Gastroesophageal sphincter (tissue), 4 donors: Measurements from ENCODE around the gene ITCH. TPM values are rescaled to one million over a fixed set of nuclear protein-coding genes. Genes with fewer than 3 reads are reported as not detected.
"Not testable (repeated sequence)": the region's sequence is repeated elsewhere in the genome, so short reads cannot be mapped to it uniquely, and the experiment has no call there.

ENCODE experiments used
- ATAC-seq: fragments of 150-250 bp; one replicate; pipeline ENCODE4 v1.9.1; 2016; ENCODE audit warnings: mild to moderate bottlenecking, moderate library complexity
- H3K27ac ChIP-seq, 4 donors: fragments of 200-600 bp; sonication (generic) in 3 of 4; 1 replicate in 3 of 4; 2 replicates in 1 of 4; pipeline ENCODE4 v1.5.1; 2016 to 2019
- H3K27me3 ChIP-seq: fragments of 200-600 bp; sonication (generic); one replicate; pipeline ENCODE4 v1.5.1; 2019
- H3K36me3 ChIP-seq, 2 donors: fragments of 200-600 bp; sonication (generic); one replicate each; pipeline ENCODE4 v1.5.1; 2019; ENCODE audit warnings: control low read depth in 1 of 2
- H3K4me1 ChIP-seq, 3 donors: fragments of 200-600 bp; sonication (generic); 1 replicate in 2 of 3; 2 replicates in 1 of 3; pipeline ENCODE4 v1.5.1; 2016 to 2019; ENCODE audit warnings: control low read depth in 2 of 3
- H3K4me3 ChIP-seq, 2 donors: fragments of 200-600 bp; sonication (generic); one replicate each; pipeline ENCODE4 v1.5.1; 2019; ENCODE audit warnings: mild to moderate bottlenecking in 1 of 2, moderate library complexity in 1 of 2
- H3K9me3 ChIP-seq, 3 donors: fragments of 200-600 bp; sonication (generic); one replicate each; pipeline ENCODE4 v1.5.1; 2017 to 2019; ENCODE audit warnings: control low read depth in 2 of 3
- EP300 ChIP-seq: sonication (generic); formaldehyde crosslinking; IDR thresholded peaks from one replicate; pipeline ENCODE4 v1.6.1; 2017; ENCODE audit warnings: antibody characterized with exemption, mild to moderate bottlenecking
- POLR2A ChIP-seq, 2 donors: fragments of 450-650 bp; IDR thresholded peaks; one replicate each; pipeline ENCODE4 v1.6.1; 2017; ENCODE audit warnings: antibody characterized with exemption in 2 of 2, mild to moderate bottlenecking in 2 of 2, moderate library complexity in 1 of 2
- POLR2AphosphoS5 ChIP-seq: sonication (generic); formaldehyde crosslinking; IDR thresholded peaks from one replicate; pipeline ENCODE4 v1.6.1; 2017; ENCODE audit warnings: antibody characterized with exemption
- WGBS, 2 donors: methylation state at CpG; one replicate each; pipeline ENCODE4 v1.1.5; 2018; ENCODE audit warnings: low coverage in 1 of 2; 5-methylcytosine and 5-hydroxymethylcytosine counted together
- total RNA-seq, 4 donors: library from RNA; depleted of rRNA; stranded (reverse); fragments of >200 nt; gene quantifications; one replicate each; pipeline ENCODE4 v1.1.0, GENCODE V29; 2016
- TF ChIP-seq, protein P1 (sequence below), 4 experiments: fragments of 200-600 bp in 2 of 4; fragments of 450-650 bp in 2 of 4; sonication (generic) in 1 of 4; IDR thresholded peaks; one replicate each; pipeline ENCODE4 v1.5.1; 2017 to 2019; ENCODE audit warnings: antibody characterized with exemption in 4 of 4, mild to moderate bottlenecking in 2 of 4, moderate library complexity in 2 of 4

The ITCH gene
- total RNA-seq, 4 donors from 2014 or later = 59.5 to 75.5 (median 65.1) TPM

DNA sequence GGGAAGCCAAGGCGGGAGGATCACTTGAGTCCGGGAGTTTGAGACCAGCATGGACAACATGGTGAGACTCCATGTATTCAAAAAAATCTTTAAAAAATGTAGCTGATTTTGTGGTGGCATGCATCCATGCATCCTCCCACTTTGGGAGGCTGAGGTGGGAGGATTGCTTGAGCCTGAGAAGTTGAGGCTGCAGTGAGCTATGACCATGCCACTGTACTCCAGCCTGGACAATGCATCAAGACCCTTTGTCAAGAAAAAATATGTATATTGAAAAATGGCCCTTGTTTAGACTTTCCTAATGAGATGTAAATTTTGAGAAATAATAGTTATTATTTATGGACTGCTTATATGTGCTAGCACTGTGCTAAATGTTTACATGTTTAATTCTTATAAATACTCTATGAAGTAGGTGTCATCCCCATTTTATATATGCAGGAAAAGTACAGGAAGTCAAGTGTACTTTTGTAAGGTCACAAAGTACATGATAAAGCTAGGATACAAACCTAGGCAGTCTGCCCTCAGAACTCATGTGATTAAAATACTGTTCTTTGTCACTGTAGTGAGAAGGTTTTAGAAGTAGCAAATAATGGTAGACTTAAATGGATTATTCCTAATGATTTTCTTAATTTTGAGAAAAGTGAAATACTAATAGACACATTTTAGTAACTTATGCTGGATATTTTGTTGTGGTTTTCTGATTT, 58.8 kb downstream of the ITCH start:
- no peak for TF ChIP-seq POLR2A (IDR thresholded peaks at IDR 0.05)
- H3K27me3 ChIP-seq = no peaks in the 10 kb centered on the region
- H3K4me3 ChIP-seq = no peak overlapping the region
- H3K4me1 ChIP-seq = peaks cover 0 to 13% (median 0%) of the 10 kb centered on the region in 3 donors
- H3K36me3 ChIP-seq = peaks cover 4 to 72% of the 10 kb centered on the region in 2 donors
- H3K27ac ChIP-seq = no peak overlapping the region
- H3K9me3 ChIP-seq = no peaks in the 10 kb centered on the region
- 60 to 100% methylated on average over 1 to 2 of the region's 2 CpGs for WGBS, 2 donors
- ATAC-seq = no peak

DNA sequence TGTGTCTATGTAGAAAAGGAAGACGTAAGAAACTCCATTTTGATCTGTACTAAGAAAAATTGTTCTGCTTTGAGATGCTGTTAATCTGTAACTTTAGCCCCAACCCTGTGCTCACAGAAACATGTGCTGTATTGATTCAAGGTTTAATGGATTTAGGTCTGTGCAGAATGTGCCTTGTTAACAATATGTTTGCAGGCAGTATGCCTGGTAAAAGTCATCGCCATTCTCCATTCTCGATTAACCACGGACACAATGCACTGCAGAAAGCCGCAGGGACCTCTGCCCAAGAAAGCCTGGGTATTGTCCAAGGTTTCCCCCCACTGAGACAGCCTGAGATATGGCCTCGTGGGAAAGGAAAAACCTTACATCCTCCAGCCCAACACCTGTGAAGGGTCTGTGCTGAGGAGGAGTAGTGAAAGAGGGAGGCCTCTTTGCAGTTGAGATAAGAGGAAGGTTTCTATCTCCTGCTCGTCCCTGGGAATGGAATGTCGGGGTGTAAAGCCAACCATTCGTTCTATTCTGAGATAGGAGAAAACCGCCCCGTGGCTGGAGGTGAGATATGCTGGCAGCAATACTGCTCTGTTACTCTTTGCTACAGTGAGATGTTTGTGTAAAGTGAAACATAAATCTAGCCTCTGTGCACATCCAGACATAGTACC, 62.1 kb downstream of the ITCH start:
- not testable (repeated sequence) for ATAC-seq, H3K4me3 ChIP-seq, H3K27ac ChIP-seq, H3K27me3 ChIP-seq, H3K4me1 ChIP-seq, H3K9me3 ChIP-seq
- WGBS, 2 donors = 48 to 88% methylated on average over 5 to 8 of the region's 11 CpGs
- peaks cover 4 to 74% of the 10 kb centered on the region in 2 donors for H3K36me3 ChIP-seq

DNA sequence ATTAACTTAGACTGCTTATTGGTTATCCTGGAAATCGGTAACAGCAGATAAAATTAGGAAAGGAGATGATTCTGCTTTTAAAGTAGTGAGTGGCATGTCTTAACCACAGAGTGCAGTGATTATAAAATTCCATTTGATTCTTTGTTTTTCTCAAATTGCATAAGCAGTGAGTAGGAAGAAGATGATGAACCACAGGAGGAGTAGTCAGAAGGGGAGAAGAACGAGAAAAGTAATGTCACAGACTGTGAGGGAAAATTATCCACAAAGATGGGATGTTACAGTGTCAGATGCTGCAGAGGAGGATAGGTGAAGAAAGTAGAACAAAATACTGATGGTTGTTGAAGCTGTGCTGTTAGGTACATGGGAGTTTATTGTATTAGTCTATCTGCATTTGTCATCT, 63.0 kb downstream of the ITCH start:
- peaks cover 0 to under 1% (median 0%) of the 10 kb centered on the region in 3 donors for H3K4me1 ChIP-seq
- H3K9me3 ChIP-seq = no peaks in the 10 kb centered on the region
- no peak overlapping the region for H3K4me3 ChIP-seq
- H3K36me3 ChIP-seq = peaks cover 4 to 78% of the 10 kb centered on the region in 2 donors
- ATAC-seq = no peak
- 72 to 73% methylated on average over 2 of the region's 2 CpGs for WGBS, 2 donors
- TF ChIP-seq POLR2AphosphoS5 (no peak), EP300 (no peak), POLR2A (IDR thresholded peaks at IDR 0.05) (no peak)
- TF ChIP-seq, protein P1, sequence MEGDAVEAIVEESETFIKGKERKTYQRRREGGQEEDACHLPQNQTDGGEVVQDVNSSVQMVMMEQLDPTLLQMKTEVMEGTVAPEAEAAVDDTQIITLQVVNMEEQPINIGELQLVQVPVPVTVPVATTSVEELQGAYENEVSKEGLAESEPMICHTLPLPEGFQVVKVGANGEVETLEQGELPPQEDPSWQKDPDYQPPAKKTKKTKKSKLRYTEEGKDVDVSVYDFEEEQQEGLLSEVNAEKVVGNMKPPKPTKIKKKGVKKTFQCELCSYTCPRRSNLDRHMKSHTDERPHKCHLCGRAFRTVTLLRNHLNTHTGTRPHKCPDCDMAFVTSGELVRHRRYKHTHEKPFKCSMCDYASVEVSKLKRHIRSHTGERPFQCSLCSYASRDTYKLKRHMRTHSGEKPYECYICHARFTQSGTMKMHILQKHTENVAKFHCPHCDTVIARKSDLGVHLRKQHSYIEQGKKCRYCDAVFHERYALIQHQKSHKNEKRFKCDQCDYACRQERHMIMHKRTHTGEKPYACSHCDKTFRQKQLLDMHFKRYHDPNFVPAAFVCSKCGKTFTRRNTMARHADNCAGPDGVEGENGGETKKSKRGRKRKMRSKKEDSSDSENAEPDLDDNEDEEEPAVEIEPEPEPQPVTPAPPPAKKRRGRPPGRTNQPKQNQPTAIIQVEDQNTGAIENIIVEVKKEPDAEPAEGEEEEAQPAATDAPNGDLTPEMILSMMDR (IDR thresholded peaks at IDR 0.05) = no peak
- H3K27ac ChIP-seq = no peak overlapping the region
- H3K27me3 ChIP-seq = no peaks in the 10 kb centered on the region

DNA sequence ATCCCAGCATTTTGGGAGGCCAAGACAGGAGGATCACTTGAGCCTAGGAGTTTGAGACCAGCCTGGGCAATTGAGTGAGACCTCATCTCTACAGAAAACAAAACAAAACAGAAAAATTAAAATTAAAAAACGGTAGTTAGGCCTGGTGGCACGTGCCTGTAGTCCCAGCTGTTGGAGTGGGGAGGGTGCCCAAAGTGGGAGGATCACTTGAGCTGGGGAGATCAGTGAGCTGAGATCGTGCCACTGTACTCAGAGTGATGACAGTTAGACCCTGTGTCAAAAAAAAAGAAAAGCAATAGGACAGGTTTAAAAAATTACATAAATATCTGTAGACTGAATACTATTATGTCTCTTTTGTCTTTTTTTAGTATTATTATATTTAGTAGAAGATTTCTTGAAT, 64.3 kb downstream of the ITCH start:
- no peak for TF ChIP-seq POLR2AphosphoS5
- no peak for TF ChIP-seq EP300

DNA sequence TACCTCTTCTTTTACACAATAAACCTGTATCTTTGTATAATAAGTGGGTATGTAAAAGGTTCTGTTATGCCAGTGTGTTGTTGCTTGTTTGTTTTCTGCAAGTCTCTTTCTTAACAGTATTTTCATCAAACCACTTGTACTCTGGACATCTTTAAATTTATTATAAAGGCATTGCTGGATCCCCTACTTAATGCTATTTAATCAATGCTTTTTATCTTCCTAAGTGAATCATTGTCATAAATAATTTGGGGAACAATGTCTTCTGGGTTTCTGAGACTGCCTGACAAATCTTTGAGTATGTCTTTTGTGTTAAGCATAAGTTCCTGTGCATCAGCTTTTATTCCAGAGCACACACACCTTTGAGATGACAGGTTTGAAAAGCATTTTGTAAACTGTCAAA, 64.7 kb downstream of the ITCH start:
- TF ChIP-seq POLR2A (IDR thresholded peaks at IDR 0.05) = no peak

More for the DNA sequence above, 64.3 kb downstream of the ITCH start:
- ATAC-seq = no peak
- H3K27me3 ChIP-seq = no peaks in the 10 kb centered on the region
- WGBS, 2 donors = 47% methylated on average over 3 of the region's 3 CpGs
- H3K27ac ChIP-seq = no peak overlapping the region
- no peaks in the 10 kb centered on the region for H3K9me3 ChIP-seq
- no peaks in the 10 kb centered on the region for H3K4me1 ChIP-seq
- peaks cover 4 to 71% of the 10 kb centered on the region in 2 donors for H3K36me3 ChIP-seq
- H3K4me3 ChIP-seq = no peak overlapping the region

DNA sequence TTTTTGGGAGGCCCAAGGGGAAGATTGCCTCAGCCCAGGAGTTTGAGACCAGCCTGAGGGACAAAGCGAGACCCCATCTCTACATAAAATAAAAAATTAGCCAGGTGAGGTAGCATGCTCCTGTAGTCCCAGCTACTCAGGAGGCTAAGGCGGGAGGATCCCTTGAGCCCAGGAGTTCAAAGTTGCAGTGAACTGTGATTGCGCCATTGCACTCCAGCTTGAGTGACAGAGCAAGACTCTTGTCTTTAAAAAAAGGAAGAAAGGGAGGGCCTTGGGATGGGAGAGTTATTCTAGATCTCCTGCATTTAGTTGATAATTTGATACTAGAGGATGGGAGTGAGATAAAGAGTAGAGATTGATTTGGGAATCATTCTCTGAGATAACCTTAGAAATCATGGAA, 68.1 kb downstream of the ITCH start:
- no peak overlapping the region for H3K4me3 ChIP-seq
- H3K4me1 ChIP-seq = no peaks in the 10 kb centered on the region
- peaks cover 0 to 49% of the 10 kb centered on the region in 2 donors for H3K36me3 ChIP-seq
- 94 to 100% methylated on average over 3 of the region's 3 CpGs for WGBS, 2 donors
- ATAC-seq = no peak
- H3K27me3 ChIP-seq = no peaks in the 10 kb centered on the region
- no peak overlapping the region for H3K27ac ChIP-seq
- TF ChIP-seq, protein P1 (IDR thresholded peaks at IDR 0.05) = no peak
- no peak for TF ChIP-seq EP300
- TF ChIP-seq POLR2AphosphoS5 = no peak
- no peak for TF ChIP-seq POLR2A (IDR thresholded peaks at IDR 0.05)
- H3K9me3 ChIP-seq = no peaks in the 10 kb centered on the region

More for the DNA sequence above, 64.7 kb downstream of the ITCH start:
- no peak overlapping the region for H3K27ac ChIP-seq
- H3K4me1 ChIP-seq = no peaks in the 10 kb centered on the region
- H3K27me3 ChIP-seq = no peaks in the 10 kb centered on the region
- peaks cover 4 to 71% of the 10 kb centered on the region in 2 donors for H3K36me3 ChIP-seq
- no peaks in the 10 kb centered on the region for H3K9me3 ChIP-seq
- ATAC-seq = no peak
- no peak overlapping the region for H3K4me3 ChIP-seq

DNA sequence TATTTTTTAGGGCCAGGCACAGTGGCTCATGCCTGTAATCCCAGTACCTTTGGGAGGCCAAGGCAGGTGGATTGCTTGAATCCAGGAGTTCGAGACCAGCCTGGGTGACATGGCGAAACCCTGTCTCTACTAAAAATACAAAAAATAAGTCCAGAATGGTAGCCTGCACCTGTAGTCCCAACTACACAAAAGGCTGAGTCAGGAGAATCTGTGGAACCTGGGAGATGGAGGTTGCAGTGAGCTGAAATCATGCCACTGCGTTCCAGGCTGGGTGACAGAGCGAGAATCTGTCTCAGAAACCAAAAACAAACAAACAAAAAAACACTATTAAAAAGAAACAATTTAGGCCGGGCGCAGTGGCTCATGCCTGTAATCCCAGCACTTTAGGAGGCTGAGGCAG, 69.6 kb downstream of the ITCH start:
- peaks cover 0 to 39% of the 10 kb centered on the region in 2 donors for H3K36me3 ChIP-seq
- H3K4me3 ChIP-seq, ATAC-seq, H3K27me3 ChIP-seq, H3K9me3 ChIP-seq, H3K4me1 ChIP-seq, H3K27ac ChIP-seq: not testable (repeated sequence)
- WGBS, 2 donors = 85 to 100% methylated on average over 2 to 6 of the region's 6 CpGs
